ENCODE data around the gene TMEM181. TPM values are rescaled to one million over a fixed set of nuclear protein-coding genes. Genes with fewer than 3 reads are reported as not detected.
A peak's percentile ranks its signal among the peaks of the same experiment; 100 is the strongest.

Gene TMEM181
- total and polyA plus RNA-seq, 2 experiments from 2014 or later, result 11.9 to 25.2 TPM

- Mint-ChIP-seq H3K27me3 (ENCODE audit: insufficient read depth, low read depth, poor library complexity) (peaks cover 5% of the 10 kb centered on the region), H3K27ac (no peak overlapping the region), H3K4me3 (no peak overlapping the region), H3K9me3 (no peaks in the 10 kb centered on the region), H3K4me1 (peaks cover 17% of the 10 kb centered on the region), H3K36me3 (ENCODE audit: low read depth) (no peaks in the 10 kb centered on the region)
- Histone ChIP-seq H3F3A (replicated peaks; ENCODE audit: low read depth) (no peaks in the 10 kb centered on the region), H2AFZ (peak overlapping the region; percentile 97), H3K79me2 (replicated peaks; ENCODE audit: insufficient read depth) (no peaks in the 10 kb centered on the region), H3K27ac (ENCODE audit: low read depth) (no peak overlapping the region), H3K4me3 (no peak overlapping the region), H4K20me1 (replicated peaks; ENCODE audit: insufficient read depth) (no peaks in the 10 kb centered on the region), H3K4me2 (0 out of 2 replicates have a peak overlapping the region, but pooled peaks have one; percentile 26), H3K4me1 (ENCODE audit: insufficient read depth) (peaks cover 18% of the 10 kb centered on the region), H3K27me3 (ENCODE audit: insufficient read depth) (no peaks in the 10 kb centered on the region), H3K36me3 (ENCODE audit: insufficient read depth) (no peaks in the 10 kb centered on the region), H3K9me2 (ENCODE audit: insufficient read depth) (no peaks in the 10 kb centered on the region)
- ATAC-seq (no peak), DNase-seq (ENCODE audit: low spot score) (no peak)
- TF ChIP-seq EZH2phosphoT487 (IDR thresholded peaks at IDR 0.05; ENCODE audit: unreplicated experiment) (no peak), ZNF462 (CRISPR knock-in tag; IDR thresholded peaks at IDR 0.05) (no peak), ETS1 (IDR thresholded peaks at IDR 0.05) (no peak), STAT1 (IDR thresholded peaks at IDR 0.05; ENCODE audit: unreplicated experiment) (no peak), JUNB (IDR thresholded peaks at IDR 0.05; ENCODE audit: unreplicated experiment) (no peak), ZNF114 (CRISPR knock-in tag; IDR thresholded peaks at IDR 0.05) (no peak), EZH2 (IDR thresholded peaks at IDR 0.05; ENCODE audit: low read depth, unreplicated experiment) (no peak), POLR2AphosphoS5 (IDR thresholded peaks at IDR 0.05; ENCODE audit: low read depth) (no peak), ZNF331 (CRISPR knock-in tag; IDR thresholded peaks at IDR 0.05; ENCODE audit: low read depth) (no peak), CTCF (conservative IDR thresholded peaks at IDR 0.05; ENCODE audit: low read depth in 2 of 2) (no peak), REST (IDR thresholded peaks at IDR 0.05; ENCODE audit: unreplicated experiment) (no peak), CREB1 (CRISPR knock-in tag; IDR thresholded peaks at IDR 0.05; ENCODE audit: low read depth) (no peak), NANOG (IDR thresholded peaks at IDR 0.05; ENCODE audit: borderline replicate concordance) (no peak)
Measured at GRCh38 chr6:158663625-158664165, 103.8 kb downstream of the TMEM181 start.

All from GM23338 (cell line).